Coronary artery (tissue), 2 donors: ENCODE measurements around the gene PAQR3.

Source experiments
- DNase-seq: peaks from one replicate; pipeline ENCODE4 v3.0.0-alpha.2; 2017; ENCODE audit warnings: low spot score
- H3K27ac ChIP-seq, 2 donors: fragments of 200-600 bp; sonication (generic); one replicate each; pipeline ENCODE4 v1.5.1; 2016 to 2019
- H3K4me3 ChIP-seq: fragments of 200-600 bp; sonication (generic); 2 replicates; pipeline ENCODE4 v1.5.1; 2016; ENCODE audit warnings: mild to moderate bottlenecking, moderate library complexity
- CTCF ChIP-seq: fragments of 200-600 bp; sonication (generic); IDR thresholded peaks from one replicate; pipeline ENCODE4 v1.5.1; 2019; ENCODE audit warnings: antibody characterized with exemption

The PAQR3 gene

GRCh38 chr4:78907638-78908037 lies 31.6 kb downstream of the PAQR3 start:
- H3K27ac ChIP-seq = no peak overlapping the region
- H3K4me3 ChIP-seq = no peak overlapping the region
- no peak for DNase-seq
- no peak for TF ChIP-seq CTCF

- no peak overlapping the region for H3K27ac ChIP-seq
- DNase-seq = no peak
- TF ChIP-seq CTCF = no peak
- H3K4me3 ChIP-seq = no peak overlapping the region
Measured at GRCh38 chr4:78904143-78904542, 35.1 kb downstream of the PAQR3 start.

- no peak overlapping the region for H3K27ac ChIP-seq
- H3K4me3 ChIP-seq = no peak overlapping the region
- no peak for TF ChIP-seq CTCF
- no peak for DNase-seq
Measured at GRCh38 chr4:78902298-78902697, 36.9 kb downstream of the PAQR3 start.

- no peak for TF ChIP-seq CTCF
- Histone ChIP-seq H3K4me3 (no peak overlapping the region), H3K27ac (no peak overlapping the region)
- no peak for DNase-seq
Measured at GRCh38 chr4:78901882-78902281, 37.4 kb downstream of the PAQR3 start.

GRCh38 chr4:78899302-78899701 lies 39.9 kb downstream of the PAQR3 start:
- Histone ChIP-seq H3K27ac (no peak overlapping the region), H3K4me3 (no peak overlapping the region)
- no peak for TF ChIP-seq CTCF
- DNase-seq = no peak

GRCh38 chr4:78889955-78890354 lies 49.3 kb downstream of the PAQR3 start:
- Histone ChIP-seq H3K4me3 (no peak overlapping the region), H3K27ac (no peak overlapping the region)
- no peak for DNase-seq
- TF ChIP-seq CTCF = no peak

- no peak for TF ChIP-seq CTCF
- DNase-seq = no peak
- H3K27ac ChIP-seq = no peak overlapping the region
Measured at GRCh38 chr4:78885598-78885997, 53.6 kb downstream of the PAQR3 start.

More at GRCh38 chr4:78885598-78885997, 53.6 kb downstream of the PAQR3 start:
- no peak overlapping the region for H3K4me3 ChIP-seq
